Measurements from ENCODE around the gene DHX8.
"Not testable (repeated sequence)": the region's sequence is repeated elsewhere in the genome, so short reads cannot be mapped to it uniquely, and the experiment has no call there.

Gene DHX8

GRCh38 chr17:43456029-43456428 lies 27.7 kb upstream of the DHX8 start:
- Histone ChIP-seq H3K79me1 (ENCODE audit: low read length) (no peaks in the 10 kb centered on the region), H3K14ac (ENCODE audit: low read length) (no peak overlapping the region), H3K9me3 (ENCODE audit: insufficient read depth, low read depth, low read length) (no peaks in the 10 kb centered on the region), H3K36me3 (ENCODE audit: control insufficient read depth in 1 of 2, insufficient read depth in 2 of 2, low read length in 2 of 2) (no peaks in the 10 kb centered on the region), H3K18ac (ENCODE audit: low read length) (no peak overlapping the region), H3K4me3 (ENCODE audit: low read depth, low read length) (no peak overlapping the region), H4K8ac (ENCODE audit: low read depth, low read length) (no peak overlapping the region), H2BK5ac (ENCODE audit: low read depth, low read length, poor library complexity) (no peak overlapping the region), H3K4me1 (ENCODE audit: control insufficient read depth in 1 of 2, insufficient read depth in 2 of 2, low read length in 2 of 2) (peaks cover 0 to 1% of the 10 kb centered on the region in 2 experiments), H4K91ac (ENCODE audit: low read depth, low read length) (no peak overlapping the region), H2BK120ac (ENCODE audit: insufficient read depth, low read length, poor library complexity) (no peak overlapping the region), H3K4me2 (ENCODE audit: low read length) (no peak overlapping the region), H2BK12ac (ENCODE audit: low read length) (no peak overlapping the region), H3K27me3 (ENCODE audit: insufficient read depth, low read length) (no peaks in the 10 kb centered on the region), H3K23ac (ENCODE audit: low read length) (no peak overlapping the region), H2AFZ (ENCODE audit: insufficient read depth, low read length, poor library complexity) (no peak overlapping the region), H3K79me2 (ENCODE audit: control insufficient read depth, insufficient read depth, low read length, poor library complexity) (no peaks in the 10 kb centered on the region), H3K9ac (ENCODE audit: low read length) (no peak overlapping the region), H3K27ac (ENCODE audit: low read depth, low read length) (no peak overlapping the region), H2AK5ac (ENCODE audit: low read length) (no peak overlapping the region), H4K12ac (ENCODE audit: low read depth, low read length) (no peak overlapping the region), H3K4ac (ENCODE audit: low read depth, low read length) (no peak overlapping the region)
- DNase-seq, result no peak
- WGBS (ENCODE audit: extremely low coverage, insufficient coverage, insufficient read length), result no CpG with 5 or more reads among the region's 6 CpGs

GRCh38 chr17:43456661-43457361 lies 27.0 kb upstream of the DHX8 start:
- Histone ChIP-seq H3K79me2 (ENCODE audit: control insufficient read depth, insufficient read depth, low read length, poor library complexity) (no peaks in the 10 kb centered on the region), H2BK12ac (ENCODE audit: low read length) (no peak overlapping the region), H3K27ac (ENCODE audit: low read depth, low read length) (no peak overlapping the region), H4K12ac (ENCODE audit: low read depth, low read length) (no peak overlapping the region), H3K18ac (ENCODE audit: low read length) (no peak overlapping the region), H3K79me1 (ENCODE audit: low read length) (no peaks in the 10 kb centered on the region), H3K14ac (ENCODE audit: low read length) (no peak overlapping the region), H3K27me3 (ENCODE audit: insufficient read depth, low read length) (no peaks in the 10 kb centered on the region), H2BK120ac (ENCODE audit: insufficient read depth, low read length, poor library complexity) (no peak overlapping the region), H2AK5ac (ENCODE audit: low read length) (no peak overlapping the region), H3K9ac (ENCODE audit: low read length) (no peak overlapping the region), H3K23ac (ENCODE audit: low read length) (no peak overlapping the region), H3K9me3 (ENCODE audit: insufficient read depth, low read depth, low read length) (no peaks in the 10 kb centered on the region), H2BK5ac (ENCODE audit: low read depth, low read length, poor library complexity) (no peak overlapping the region), H3K4me1 (ENCODE audit: control insufficient read depth in 1 of 2, insufficient read depth in 2 of 2, low read length in 2 of 2) (peaks cover 0 to 1% of the 10 kb centered on the region in 2 experiments), H3K4me3 (ENCODE audit: low read depth, low read length) (no peak overlapping the region), H3K4ac (ENCODE audit: low read depth, low read length) (no peak overlapping the region), H2AFZ (ENCODE audit: insufficient read depth, low read length, poor library complexity) (no peak overlapping the region), H4K91ac (ENCODE audit: low read depth, low read length) (no peak overlapping the region), H3K4me2 (ENCODE audit: low read length) (no peak overlapping the region), H3K36me3 (ENCODE audit: control insufficient read depth in 1 of 2, insufficient read depth in 2 of 2, low read length in 2 of 2) (no peaks in the 10 kb centered on the region), H4K8ac (ENCODE audit: low read depth, low read length) (no peak overlapping the region)
- no CpG with 5 or more reads among the region's 7 CpGs for WGBS (ENCODE audit: extremely low coverage, insufficient coverage, insufficient read length)
- no peak for DNase-seq

- WGBS (ENCODE audit: extremely low coverage, insufficient coverage, insufficient read length), result no CpG with 5 or more reads among the region's 1 CpG
- Histone ChIP-seq H3K27me3 (ENCODE audit: insufficient read depth, low read length) (no peaks in the 10 kb centered on the region), H3K23ac (ENCODE audit: low read length) (no peak overlapping the region), H2BK5ac (ENCODE audit: low read depth, low read length, poor library complexity) (no peak overlapping the region), H2BK120ac (ENCODE audit: insufficient read depth, low read length, poor library complexity) (no peak overlapping the region), H3K4me1 (ENCODE audit: control insufficient read depth in 1 of 2, insufficient read depth in 2 of 2, low read length in 2 of 2) (peaks cover 0 to 1% of the 10 kb centered on the region in 2 experiments), H4K91ac (ENCODE audit: low read depth, low read length) (no peak overlapping the region), H4K12ac (ENCODE audit: low read depth, low read length) (no peak overlapping the region), H3K27ac (ENCODE audit: low read depth, low read length) (no peak overlapping the region), H3K4me3 (ENCODE audit: low read depth, low read length) (no peak overlapping the region), H2BK12ac (ENCODE audit: low read length) (no peak overlapping the region), H3K14ac (ENCODE audit: low read length) (no peak overlapping the region), H3K4me2 (ENCODE audit: low read length) (no peak overlapping the region), H3K79me2 (ENCODE audit: control insufficient read depth, insufficient read depth, low read length, poor library complexity) (no peaks in the 10 kb centered on the region), H4K8ac (ENCODE audit: low read depth, low read length) (no peak overlapping the region), H3K18ac (ENCODE audit: low read length) (no peak overlapping the region), H2AK5ac (ENCODE audit: low read length) (no peak overlapping the region), H3K9ac (ENCODE audit: low read length) (no peak overlapping the region), H2AFZ (ENCODE audit: insufficient read depth, low read length, poor library complexity) (no peak overlapping the region), H3K79me1 (ENCODE audit: low read length) (no peaks in the 10 kb centered on the region), H3K4ac (ENCODE audit: low read depth, low read length) (no peak overlapping the region), H3K36me3 (ENCODE audit: control insufficient read depth in 1 of 2, insufficient read depth in 2 of 2, low read length in 2 of 2) (no peaks in the 10 kb centered on the region), H3K9me3 (ENCODE audit: insufficient read depth, low read depth, low read length) (no peaks in the 10 kb centered on the region)
- DNase-seq, result no peak
Observed at GRCh38 chr17:43457362-43457692, 26.4 kb upstream of the DHX8 start.

- H3K27me3 ChIP-seq (ENCODE audit: insufficient read depth, low read length); H3K4me1 ChIP-seq (ENCODE audit: control insufficient read depth in 1 of 2, insufficient read depth in 2 of 2, low read length in 2 of 2); H2AFZ ChIP-seq (ENCODE audit: insufficient read depth, low read length, poor library complexity); H3K79me2 ChIP-seq (ENCODE audit: control insufficient read depth, insufficient read depth, low read length, poor library complexity); H3K14ac ChIP-seq (ENCODE audit: low read length); H2AK5ac ChIP-seq (ENCODE audit: low read length); H4K12ac ChIP-seq (ENCODE audit: low read depth, low read length); H3K79me1 ChIP-seq (ENCODE audit: low read length); H3K23ac ChIP-seq (ENCODE audit: low read length); H3K4me3 ChIP-seq (ENCODE audit: low read depth, low read length); DNase-seq; H4K91ac ChIP-seq (ENCODE audit: low read depth, low read length); H2BK12ac ChIP-seq (ENCODE audit: low read length); H3K4ac ChIP-seq (ENCODE audit: low read depth, low read length); H3K9ac ChIP-seq (ENCODE audit: low read length); H3K9me3 ChIP-seq (ENCODE audit: insufficient read depth, low read depth, low read length); H4K8ac ChIP-seq (ENCODE audit: low read depth, low read length); H2BK5ac ChIP-seq (ENCODE audit: low read depth, low read length, poor library complexity); H3K4me2 ChIP-seq (ENCODE audit: low read length); H3K27ac ChIP-seq (ENCODE audit: low read depth, low read length); H3K36me3 ChIP-seq (ENCODE audit: control insufficient read depth in 1 of 2, insufficient read depth in 2 of 2, low read length in 2 of 2); H3K18ac ChIP-seq (ENCODE audit: low read length); H2BK120ac ChIP-seq (ENCODE audit: insufficient read depth, low read length, poor library complexity): not testable (repeated sequence)
- WGBS (ENCODE audit: extremely low coverage, insufficient coverage, insufficient read length), result no CpG with 5 or more reads among the region's 5 CpGs
Observed at GRCh38 chr17:43459878-43460277, 23.9 kb upstream of the DHX8 start.

Data from trophoblast cell (in vitro differentiated cells and primary cell).